Activated naive CD8-positive, alpha-beta T cell treated with anti-CD3 and anti-CD28 coated beads for 36 hours (primary cell): ENCODE data around the gene ROBO1. TPM values are rescaled to one million over a fixed set of nuclear protein-coding genes. Genes with fewer than 3 reads are reported as not detected.

Experiments
- DNase-seq: peaks from one replicate; pipeline ENCODE4 v3.0.0; 2021
- H3K27ac Mint-ChIP-seq: one replicate; pipeline ENCODE4 v1.8.0; 2022; ENCODE audit warnings: mild to moderate bottlenecking, moderate library complexity, mixed read lengths
- H3K27me3 Mint-ChIP-seq: one replicate; pipeline ENCODE4 v1.8.0; 2022; ENCODE audit warnings: mild to moderate bottlenecking, mixed read lengths
- H3K36me3 Mint-ChIP-seq: one replicate; pipeline ENCODE4 v1.8.0; 2021; ENCODE audit warnings: mild to moderate bottlenecking, mixed read lengths
- H3K4me1 Mint-ChIP-seq: one replicate; pipeline ENCODE4 v1.8.0; 2021; ENCODE audit warnings: mixed read lengths
- H3K4me3 Mint-ChIP-seq: one replicate; pipeline ENCODE4 v1.8.0; 2022; ENCODE audit warnings: mild to moderate bottlenecking, moderate library complexity, mixed read lengths
- H3K9me3 Mint-ChIP-seq: one replicate; pipeline ENCODE4 v1.8.0; 2022; ENCODE audit warnings: mixed read lengths
- total RNA-seq, 2 experiments: library from RNA; stranded (reverse); gene quantifications; one replicate each; pipeline ENCODE4 v1.2.3, GENCODE V29; 2021

Gene ROBO1
- total RNA-seq, 2 experiments from 2014 or later, result 13.8 to 16.5 TPM

- no peak overlapping the region for H3K4me3 Mint-ChIP-seq
- no peak for DNase-seq
- H3K9me3 Mint-ChIP-seq, result peaks cover 12% of the 10 kb centered on the region
- H3K36me3 Mint-ChIP-seq, result no peaks in the 10 kb centered on the region
- H3K4me1 Mint-ChIP-seq, result no peaks in the 10 kb centered on the region
- H3K27me3 Mint-ChIP-seq, result no peaks in the 10 kb centered on the region
- H3K27ac Mint-ChIP-seq, result no peak overlapping the region
Measured at GRCh38 chr3:79636372-79636771, 131.4 kb downstream of the ROBO1 start.

GRCh38 chr3:79632842-79633241 is 135.0 kb downstream of the ROBO1 start:
- H3K27ac Mint-ChIP-seq, result no peak overlapping the region
- no peak for DNase-seq
- H3K36me3 Mint-ChIP-seq, result no peaks in the 10 kb centered on the region
- H3K4me3 Mint-ChIP-seq, result no peak overlapping the region
- no peaks in the 10 kb centered on the region for H3K4me1 Mint-ChIP-seq
- no peaks in the 10 kb centered on the region for H3K27me3 Mint-ChIP-seq
- H3K9me3 Mint-ChIP-seq, result peaks cover 15% of the 10 kb centered on the region

- H3K4me3 Mint-ChIP-seq, result no peak overlapping the region
- H3K4me1 Mint-ChIP-seq, result no peaks in the 10 kb centered on the region
- no peaks in the 10 kb centered on the region for H3K36me3 Mint-ChIP-seq
- H3K9me3 Mint-ChIP-seq, result peaks cover 40% of the 10 kb centered on the region
- no peaks in the 10 kb centered on the region for H3K27me3 Mint-ChIP-seq
- DNase-seq, result no peak
- no peak overlapping the region for H3K27ac Mint-ChIP-seq
Measured at GRCh38 chr3:79618883-79619282, 148.9 kb downstream of the ROBO1 start.

GRCh38 chr3:79606414-79606813 is 161.4 kb downstream of the ROBO1 start:
- Mint-ChIP-seq H3K4me1 (no peaks in the 10 kb centered on the region), H3K4me3 (no peak overlapping the region), H3K9me3 (peaks cover 5% of the 10 kb centered on the region), H3K27me3 (no peaks in the 10 kb centered on the region), H3K27ac (no peak overlapping the region), H3K36me3 (no peaks in the 10 kb centered on the region)
- no peak for DNase-seq

DNA sequence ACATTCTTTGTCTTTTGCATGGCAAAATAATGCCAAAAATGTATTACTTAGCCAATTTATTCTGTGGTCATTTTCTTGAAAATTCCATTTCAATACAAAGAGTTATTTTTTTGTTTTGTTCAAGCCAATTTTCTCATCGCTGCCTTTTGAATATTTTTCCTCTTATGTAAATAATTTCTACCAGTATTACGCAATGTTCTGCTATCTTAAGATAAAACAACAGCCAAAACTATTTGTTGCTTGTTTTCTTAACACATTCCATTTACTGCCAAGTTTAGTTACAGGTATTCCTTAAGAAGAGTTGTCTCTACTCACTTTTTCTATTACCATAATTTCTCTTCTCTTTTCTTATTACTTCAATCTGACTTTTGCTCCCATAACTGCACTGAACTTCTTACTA is 163.1 kb downstream of the ROBO1 start:
- Mint-ChIP-seq H3K4me3 (no peak overlapping the region), H3K27ac (no peak overlapping the region), H3K9me3 (peaks cover 4% of the 10 kb centered on the region), H3K27me3 (no peaks in the 10 kb centered on the region), H3K36me3 (no peaks in the 10 kb centered on the region), H3K4me1 (no peaks in the 10 kb centered on the region)
- DNase-seq, result no peak

- no peak overlapping the region for H3K27ac Mint-ChIP-seq
Measured at GRCh38 chr3:79602385-79602784, 165.4 kb downstream of the ROBO1 start.

DNA sequence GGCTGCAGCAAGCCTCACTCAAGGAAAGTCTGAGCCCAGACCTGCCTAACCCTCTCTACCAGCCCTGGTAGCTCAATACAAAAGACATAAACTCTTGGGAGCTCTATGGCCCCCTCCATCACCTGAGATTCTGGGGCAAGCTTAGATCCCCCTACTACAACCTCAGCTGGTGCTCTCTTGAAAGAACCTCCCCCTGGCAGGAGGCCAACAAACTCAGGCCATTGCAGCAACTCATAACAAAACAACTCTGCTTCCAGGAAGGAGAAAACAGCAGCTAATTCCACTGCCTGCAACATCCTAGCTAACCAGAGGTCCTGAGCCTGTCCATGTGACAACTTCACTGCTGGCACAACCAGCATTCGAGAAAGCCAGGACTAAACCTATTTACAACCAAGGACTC is 169.2 kb downstream of the ROBO1 start:
- H3K27me3 Mint-ChIP-seq, result no peaks in the 10 kb centered on the region
- H3K9me3 Mint-ChIP-seq, result peaks cover 3% of the 10 kb centered on the region
- no peaks in the 10 kb centered on the region for H3K4me1 Mint-ChIP-seq
- H3K27ac Mint-ChIP-seq, result no peak overlapping the region
- no peaks in the 10 kb centered on the region for H3K36me3 Mint-ChIP-seq
- DNase-seq, result no peak
- H3K4me3 Mint-ChIP-seq, result no peak overlapping the region

More at GRCh38 chr3:79602385-79602784, 165.4 kb downstream of the ROBO1 start:
- Mint-ChIP-seq H3K9me3 (peaks cover 6% of the 10 kb centered on the region), H3K27me3 (no peaks in the 10 kb centered on the region), H3K4me3 (no peak overlapping the region), H3K36me3 (no peaks in the 10 kb centered on the region), H3K4me1 (no peaks in the 10 kb centered on the region)
- no peak for DNase-seq

- H3K9me3 Mint-ChIP-seq, result peaks cover 3% of the 10 kb centered on the region
- H3K27me3 Mint-ChIP-seq, result no peaks in the 10 kb centered on the region
- no peak overlapping the region for H3K27ac Mint-ChIP-seq
- no peaks in the 10 kb centered on the region for H3K36me3 Mint-ChIP-seq
- no peak overlapping the region for H3K4me3 Mint-ChIP-seq
- DNase-seq, result no peak
- H3K4me1 Mint-ChIP-seq, result no peaks in the 10 kb centered on the region
Measured at GRCh38 chr3:79597709-79598108, 170.1 kb downstream of the ROBO1 start.

DNA sequence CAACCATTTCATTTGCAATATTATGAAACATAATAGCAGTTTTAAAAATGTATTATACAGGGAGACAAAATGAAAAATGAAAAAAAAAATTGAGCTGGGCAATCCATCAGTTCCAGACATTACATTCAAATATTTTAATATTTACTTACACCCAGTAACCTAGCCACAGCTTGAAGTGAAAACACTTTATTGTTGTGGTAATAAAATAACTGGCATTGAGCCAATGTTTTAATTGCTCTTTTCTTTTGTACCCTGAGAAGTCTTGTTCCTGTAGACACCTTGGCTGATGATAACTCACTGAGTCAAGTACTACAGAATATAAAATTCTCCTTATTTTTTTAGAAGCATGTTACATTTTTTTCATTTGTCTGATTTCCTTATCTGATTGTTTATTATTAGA is 180.6 kb downstream of the ROBO1 start:
- no peak for DNase-seq
- H3K4me1 Mint-ChIP-seq, result no peaks in the 10 kb centered on the region
- H3K27me3 Mint-ChIP-seq, result no peaks in the 10 kb centered on the region
- no peaks in the 10 kb centered on the region for H3K9me3 Mint-ChIP-seq
- no peaks in the 10 kb centered on the region for H3K36me3 Mint-ChIP-seq
- no peak overlapping the region for H3K27ac Mint-ChIP-seq
- H3K4me3 Mint-ChIP-seq, result no peak overlapping the region

DNA sequence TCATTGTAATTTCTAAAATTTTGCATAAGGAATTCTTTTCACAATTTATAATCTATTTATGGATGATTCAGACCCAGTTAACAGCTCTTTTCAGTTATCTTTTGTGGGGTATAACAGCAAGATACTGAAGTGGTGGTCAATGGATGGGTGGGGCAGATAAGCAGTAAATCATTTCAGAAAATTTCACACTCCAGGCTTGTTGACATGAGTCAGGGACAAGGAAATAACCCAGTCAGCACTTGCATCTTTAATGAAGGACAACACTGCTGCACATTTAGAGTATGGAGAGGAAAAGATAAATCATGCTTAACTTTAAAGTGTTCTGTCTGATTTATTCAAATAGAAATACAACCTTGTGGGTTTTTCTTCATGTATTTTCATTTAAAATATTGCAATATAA is 181.6 kb downstream of the ROBO1 start:
- Mint-ChIP-seq H3K27ac (no peak overlapping the region), H3K9me3 (no peaks in the 10 kb centered on the region), H3K4me3 (no peak overlapping the region), H3K36me3 (no peaks in the 10 kb centered on the region), H3K27me3 (no peaks in the 10 kb centered on the region), H3K4me1 (no peaks in the 10 kb centered on the region)
- DNase-seq, result no peak

- Mint-ChIP-seq H3K4me3 (no peak overlapping the region), H3K27me3 (no peaks in the 10 kb centered on the region), H3K36me3 (no peaks in the 10 kb centered on the region), H3K4me1 (no peaks in the 10 kb centered on the region), H3K27ac (no peak overlapping the region), H3K9me3 (no peaks in the 10 kb centered on the region)
- no peak for DNase-seq
Measured at GRCh38 chr3:79572930-79573329, 194.9 kb downstream of the ROBO1 start.

DNA sequence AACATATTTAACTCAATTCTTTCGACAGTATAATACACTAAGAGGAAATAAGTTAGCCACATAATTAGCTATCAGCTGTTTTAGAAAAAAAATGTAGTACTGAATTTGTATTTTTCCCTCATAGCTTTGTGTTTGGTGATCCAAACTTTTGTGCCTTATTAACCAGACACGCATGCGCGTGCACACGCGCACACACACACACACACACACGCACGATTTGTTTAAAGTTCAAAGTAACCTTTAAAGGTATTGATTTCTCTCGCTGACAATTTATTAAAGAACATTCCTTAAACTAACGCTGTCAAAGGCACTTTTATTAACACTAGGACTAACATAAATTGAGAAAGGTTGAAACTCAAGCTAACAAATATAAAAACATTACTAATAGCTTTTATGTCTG is 198.9 kb downstream of the ROBO1 start:
- Mint-ChIP-seq H3K4me1 (no peaks in the 10 kb centered on the region), H3K4me3 (no peak overlapping the region), H3K27me3 (no peaks in the 10 kb centered on the region), H3K36me3 (no peaks in the 10 kb centered on the region), H3K27ac (no peak overlapping the region), H3K9me3 (peaks cover 3% of the 10 kb centered on the region)
- DNase-seq, result no peak

DNA sequence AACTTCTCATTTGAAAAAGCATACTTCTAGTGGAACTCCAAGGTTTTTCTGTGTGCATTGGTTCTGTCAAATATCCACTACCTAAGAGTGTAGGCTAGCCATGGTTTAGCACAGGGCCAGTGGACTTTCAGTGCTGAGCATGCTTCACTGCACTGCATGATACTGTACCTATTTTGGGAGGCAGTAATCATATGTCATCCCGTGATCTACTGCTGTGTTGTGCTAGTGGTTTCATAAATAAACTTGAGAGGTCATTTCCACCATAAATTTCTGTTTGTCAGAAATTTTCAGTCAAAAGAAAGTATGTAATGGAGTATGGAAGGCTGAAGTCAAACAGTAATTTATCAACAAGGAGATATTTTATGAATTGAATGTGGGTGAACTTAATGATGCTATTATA is 203.6 kb downstream of the ROBO1 start:
- Mint-ChIP-seq H3K27me3 (no peaks in the 10 kb centered on the region), H3K36me3 (no peaks in the 10 kb centered on the region), H3K4me1 (no peaks in the 10 kb centered on the region), H3K9me3 (peaks cover 3% of the 10 kb centered on the region), H3K27ac (no peak overlapping the region), H3K4me3 (no peak overlapping the region)
- DNase-seq, result no peak

GRCh38 chr3:79560698-79561097 is 207.1 kb downstream of the ROBO1 start:
- Mint-ChIP-seq H3K4me1 (no peaks in the 10 kb centered on the region), H3K4me3 (no peak overlapping the region), H3K27me3 (no peaks in the 10 kb centered on the region), H3K36me3 (no peaks in the 10 kb centered on the region), H3K27ac (no peak overlapping the region), H3K9me3 (no peaks in the 10 kb centered on the region)
- no peak for DNase-seq

- H3K9me3 Mint-ChIP-seq, result peaks cover 2% of the 10 kb centered on the region
- no peak overlapping the region for H3K4me3 Mint-ChIP-seq
- no peak overlapping the region for H3K27ac Mint-ChIP-seq
- no peaks in the 10 kb centered on the region for H3K27me3 Mint-ChIP-seq
- H3K4me1 Mint-ChIP-seq, result no peaks in the 10 kb centered on the region
- DNase-seq, result no peak
- no peaks in the 10 kb centered on the region for H3K36me3 Mint-ChIP-seq
Measured at GRCh38 chr3:79558943-79559342, 208.9 kb downstream of the ROBO1 start.

- DNase-seq, result no peak
- Mint-ChIP-seq H3K4me1 (no peaks in the 10 kb centered on the region), H3K4me3 (no peak overlapping the region), H3K27me3 (no peaks in the 10 kb centered on the region), H3K36me3 (no peaks in the 10 kb centered on the region), H3K9me3 (peaks cover 2% of the 10 kb centered on the region), H3K27ac (no peak overlapping the region)
Measured at GRCh38 chr3:79555655-79556054, 212.1 kb downstream of the ROBO1 start.

DNA sequence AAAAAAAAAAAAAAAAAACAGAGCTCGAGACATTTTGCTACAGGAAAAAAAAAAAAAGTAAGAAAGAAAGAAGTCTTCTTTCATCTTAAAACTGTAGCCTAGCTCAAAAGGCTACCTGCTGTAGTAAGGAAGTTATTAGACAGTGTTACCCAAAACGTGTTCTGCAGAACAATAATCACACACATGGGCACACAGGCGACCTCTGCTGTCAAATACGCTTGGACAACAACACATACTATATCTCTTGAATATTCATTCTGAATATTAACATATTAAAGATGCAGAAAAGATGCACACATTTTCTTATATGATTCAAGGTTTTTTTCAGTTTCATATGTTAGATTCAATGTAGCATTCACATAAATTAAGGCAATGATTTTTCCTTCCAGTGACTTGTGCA is 215.8 kb downstream of the ROBO1 start:
- Mint-ChIP-seq H3K9me3 (peaks cover 2% of the 10 kb centered on the region), H3K4me3 (no peak overlapping the region), H3K27ac (no peak overlapping the region), H3K27me3 (no peaks in the 10 kb centered on the region), H3K36me3 (no peaks in the 10 kb centered on the region), H3K4me1 (no peaks in the 10 kb centered on the region)
- DNase-seq, result no peak
